K562 (cell line): ENCODE measurements around the gene HCFC1R1. TPM values are rescaled to one million over a fixed set of nuclear protein-coding genes. Genes with fewer than 3 reads are reported as not detected.

Experiments
- ATF3 ChIP-seq, 2 experiments: fragments of 450-650 bp in 1 of 2; sonication (generic) in 1 of 2; formaldehyde crosslinking in 1 of 2; IDR thresholded peaks in 1 of 2; conservative IDR thresholded peaks in 1 of 2; 2 replicates each; pipeline versions ENCODE4 v1.6.1 to v1.8.1; 2016 to 2023; ENCODE audit warnings: mild to moderate bottlenecking in 2 of 2, moderate library complexity in 2 of 2, inconsistent platforms in 1 of 2, missing genetic modification reagents in 1 of 2
- BCL6 ChIP-seq: fragments of 250-450 bp; sonication (Bioruptor Pico); IDR thresholded peaks from 2 replicates; pipeline ENCODE4 v1.4.0; 2020
- CHAMP1 ChIP-seq: fragments of 450-650 bp; IDR thresholded peaks from 2 replicates; pipeline ENCODE4 v1.6.1; 2016; ENCODE audit warnings: mild to moderate bottlenecking
- HINFP ChIP-seq: fragments of 450-650 bp; conservative IDR thresholded peaks from 2 replicates; pipeline ENCODE4 v1.6.1; 2016; ENCODE audit warnings: missing genetic modification characterization, low read depth, mild to moderate bottlenecking, control low read depth, missing compliant biosample characterization
- HMGXB4 ChIP-seq: sonication (generic); formaldehyde crosslinking; IDR thresholded peaks from 2 replicates; pipeline ENCODE4 v1.8.1; 2023; ENCODE audit warnings: mild to moderate bottlenecking, missing genetic modification reagents
- HNRNPL ChIP-seq: fragments of 200-400 bp; formaldehyde crosslinking; IDR thresholded peaks from 2 replicates; pipeline ENCODE4 v1.6.1; 2017; ENCODE audit warnings: low read depth, mild to moderate bottlenecking, low read length
- MTA3 ChIP-seq: fragments of 450-650 bp; formaldehyde crosslinking; IDR thresholded peaks from 2 replicates; pipeline ENCODE4 v1.6.1; 2017; ENCODE audit warnings: mild to moderate bottlenecking, borderline replicate concordance
- NR2C1 ChIP-seq, 2 experiments: fragments of 450-650 bp; IDR thresholded peaks; 2 replicates each; pipeline ENCODE4 v1.6.1; 2017; ENCODE audit warnings: mild to moderate bottlenecking in 2 of 2, antibody characterized with exemption in 1 of 2, inconsistent platforms in 1 of 2, missing compliant biosample characterization in 1 of 2, missing genetic modification characterization in 1 of 2
- ZBTB49 ChIP-seq: sonication (generic); formaldehyde crosslinking; IDR thresholded peaks from 2 replicates; pipeline ENCODE4 v1.8.0; 2022; ENCODE audit warnings: missing genetic modification reagents, mild to moderate bottlenecking, borderline replicate concordance
- ZMIZ1 ChIP-seq, 2 experiments: fragments of 150-350 bp in 1 of 2; IDR thresholded peaks; 2 replicates each; pipeline ENCODE4 v1.6.1; 2012 to 2016; ENCODE audit warnings: low read depth in 2 of 2, low read length in 2 of 2, mild to moderate bottlenecking in 1 of 2, moderate library complexity in 1 of 2
- ZNF707 ChIP-seq: fragments of 250-450 bp; sonication (Bioruptor Pico); conservative IDR thresholded peaks from 2 replicates; pipeline ENCODE4 v1.8.0; 2022; ENCODE audit warnings: inconsistent platforms, mild to moderate bottlenecking, moderate library complexity
- polyA plus RNA-seq, 8 experiments: library from polyadenylated mRNA; depleted of rRNA in 4 of 8; stranded (reverse) in 5 of 8; unstranded in 3 of 8; fragments of >200 nt; fragmentation: Nextera tagmentation in 2 of 8; fragmentation: Illumina TruSeq in 1 of 8; extraction: Ambion mirVana in 2 of 8; extraction: Trizol in 1 of 8; gene quantifications; 2 replicates each; pipeline versions ENCODE4 v1.2.1 to v1.2.3, GENCODE V29; 2011 to 2014; ENCODE audit warnings: inconsistent platforms in 1 of 8, missing spikeins in 1 of 8
- total RNA-seq, 7 experiments: library from RNA; depleted of rRNA in 6 of 7; stranded (reverse); fragments of >200 nt in 6 of 7; fragmentation: Illumina TruSeq in 2 of 7; extraction: Trizol in 2 of 7; gene quantifications; 2 replicates each; pipeline versions ENCODE4 v1.2.1 to v1.2.3, GENCODE V29; 2011 to 2021; ENCODE audit warnings: low replicate concordance in 1 of 7

The HCFC1R1 gene
- total and polyA plus RNA-seq, 9 of the 15 experiments (the other 6 are each of a cell fraction or from before 2014, with no cell fraction given), result 2.2 to 29.0 (median 11.2) TPM

- TF ChIP-seq CHAMP1 (no peak), HNRNPL (no peak), HINFP (no peak), HMGXB4 (CRISPR knock-in tag) (no peak), ZBTB49 (CRISPR knock-in tag) (no peak), NR2C1 (IDR thresholded peaks at IDR 0.05) (no peak), NR2C1 (tag; IDR thresholded peaks at IDR 0.05) (no peak), ZMIZ1 (IDR thresholded peaks at IDR 0.05; ENCODE audit: low read depth in 2 of 2, low read length in 2 of 2) (peak in 1 of 2 experiments; percentile 7; a peak in 2 of 4 replicates), ATF3 (IDR thresholded peaks at IDR 0.05) (peak; percentile 96), ATF3 (CRISPR knock-in tag; conservative IDR thresholded peaks at IDR 0.05) (0 out of 2 replicates have a peak, but pooled peaks have one; percentile 11), BCL6 (CRISPR knock-in tag) (no peak), MTA3 (peak; percentile 27), ZNF707 (CRISPR knock-in tag) (no peak)
Measured at GRCh38 chr16:3020604-3021448, 2.9 kb downstream of the HCFC1R1 start (continued).
